ENCODE results near the gene PTPN7.

DNA sequence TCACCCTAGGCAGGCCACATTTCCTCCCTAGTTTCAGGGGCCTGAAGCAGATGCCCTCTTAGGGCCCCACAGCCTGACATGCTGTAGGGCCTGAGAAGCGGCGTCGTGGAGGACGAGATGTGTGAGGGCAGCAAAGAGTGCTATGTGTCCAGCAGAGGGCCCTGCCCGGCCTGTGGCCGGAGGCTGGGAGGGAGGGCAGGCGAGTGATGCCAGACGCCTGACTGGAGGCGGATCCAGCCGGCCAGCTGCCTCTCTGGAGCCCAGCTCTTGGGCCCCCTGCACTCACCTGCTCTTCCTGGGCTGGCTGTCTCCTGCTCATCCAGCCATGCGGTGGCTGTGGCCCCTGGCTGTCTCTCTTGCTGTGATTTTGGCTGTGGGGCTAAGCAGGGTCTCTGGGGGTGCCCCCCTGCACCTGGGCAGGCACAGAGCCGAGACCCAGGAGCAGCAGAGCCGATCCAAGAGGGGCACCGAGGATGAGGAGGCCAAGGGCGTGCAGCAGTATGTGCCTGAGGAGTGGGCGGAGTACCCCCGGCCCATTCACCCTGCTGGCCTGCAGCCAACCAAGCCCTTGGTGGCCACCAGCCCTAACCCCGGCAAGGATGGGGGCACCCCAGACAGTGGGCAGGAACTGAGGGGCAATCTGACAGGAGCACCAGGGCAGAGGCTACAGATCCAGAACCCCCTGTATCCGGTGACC, 37.6 kb downstream of the PTPN7 start, which contains the start of gene GPR37L1:
- TF ChIP-seq, protein P1, sequence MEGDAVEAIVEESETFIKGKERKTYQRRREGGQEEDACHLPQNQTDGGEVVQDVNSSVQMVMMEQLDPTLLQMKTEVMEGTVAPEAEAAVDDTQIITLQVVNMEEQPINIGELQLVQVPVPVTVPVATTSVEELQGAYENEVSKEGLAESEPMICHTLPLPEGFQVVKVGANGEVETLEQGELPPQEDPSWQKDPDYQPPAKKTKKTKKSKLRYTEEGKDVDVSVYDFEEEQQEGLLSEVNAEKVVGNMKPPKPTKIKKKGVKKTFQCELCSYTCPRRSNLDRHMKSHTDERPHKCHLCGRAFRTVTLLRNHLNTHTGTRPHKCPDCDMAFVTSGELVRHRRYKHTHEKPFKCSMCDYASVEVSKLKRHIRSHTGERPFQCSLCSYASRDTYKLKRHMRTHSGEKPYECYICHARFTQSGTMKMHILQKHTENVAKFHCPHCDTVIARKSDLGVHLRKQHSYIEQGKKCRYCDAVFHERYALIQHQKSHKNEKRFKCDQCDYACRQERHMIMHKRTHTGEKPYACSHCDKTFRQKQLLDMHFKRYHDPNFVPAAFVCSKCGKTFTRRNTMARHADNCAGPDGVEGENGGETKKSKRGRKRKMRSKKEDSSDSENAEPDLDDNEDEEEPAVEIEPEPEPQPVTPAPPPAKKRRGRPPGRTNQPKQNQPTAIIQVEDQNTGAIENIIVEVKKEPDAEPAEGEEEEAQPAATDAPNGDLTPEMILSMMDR (IDR thresholded peaks at IDR 0.05; ENCODE audit: low read depth, low read length), result no peak
- TF ChIP-seq POLR2A (IDR thresholded peaks at IDR 0.05; ENCODE audit: extremely low read depth, insufficient read length), result no peak
- TF ChIP-seq, protein P2, sequence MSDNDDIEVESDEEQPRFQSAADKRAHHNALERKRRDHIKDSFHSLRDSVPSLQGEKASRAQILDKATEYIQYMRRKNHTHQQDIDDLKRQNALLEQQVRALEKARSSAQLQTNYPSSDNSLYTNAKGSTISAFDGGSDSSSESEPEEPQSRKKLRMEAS (IDR thresholded peaks at IDR 0.05; ENCODE audit: low read depth, low read length), result no peak
